ENCODE data around the gene TAOK1.

DNA sequence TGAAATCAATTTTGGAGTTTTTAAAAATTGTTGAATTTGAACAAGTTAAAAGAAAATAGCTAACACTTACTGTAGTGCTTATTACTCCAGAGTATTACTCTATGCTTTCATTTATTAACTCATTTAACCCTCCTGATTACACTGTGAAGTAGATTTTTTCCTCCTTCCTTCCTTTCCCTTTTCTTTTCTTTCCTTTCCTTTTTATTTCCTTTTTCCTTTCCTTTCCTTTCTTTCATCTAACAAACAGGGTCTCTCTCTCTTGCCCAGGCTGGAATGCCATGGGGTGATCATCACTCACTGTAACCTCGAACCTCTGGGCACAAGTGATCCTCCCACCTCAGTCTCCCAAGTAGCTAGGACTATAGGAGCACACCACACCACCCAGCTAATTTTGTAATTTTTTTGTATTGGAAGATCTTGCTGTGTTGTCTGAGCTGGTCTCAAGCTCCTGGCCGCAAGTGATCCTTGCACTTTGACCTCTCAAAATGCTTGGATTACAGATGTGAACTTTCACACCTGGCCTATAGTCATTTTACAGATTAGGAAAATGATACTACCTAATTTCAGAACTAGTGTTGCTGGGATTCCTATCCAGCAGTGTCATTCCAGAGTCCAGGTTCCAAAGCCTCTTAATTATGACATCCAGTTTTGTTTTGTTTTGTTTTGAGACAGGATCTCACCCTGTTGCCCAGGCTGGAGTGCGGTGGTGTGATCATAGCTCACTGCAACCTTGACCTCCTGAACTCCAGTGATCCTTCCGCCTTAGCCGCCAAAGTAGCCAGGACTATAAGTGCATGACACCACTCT, 59.9 kb downstream of the TAOK1 start:
- TF ChIP-seq EZH2phosphoT487 (IDR thresholded peaks at IDR 0.05; ENCODE audit: low read depth, severe bottlenecking, unreplicated experiment), result no peak
- TF ChIP-seq, protein P1, sequence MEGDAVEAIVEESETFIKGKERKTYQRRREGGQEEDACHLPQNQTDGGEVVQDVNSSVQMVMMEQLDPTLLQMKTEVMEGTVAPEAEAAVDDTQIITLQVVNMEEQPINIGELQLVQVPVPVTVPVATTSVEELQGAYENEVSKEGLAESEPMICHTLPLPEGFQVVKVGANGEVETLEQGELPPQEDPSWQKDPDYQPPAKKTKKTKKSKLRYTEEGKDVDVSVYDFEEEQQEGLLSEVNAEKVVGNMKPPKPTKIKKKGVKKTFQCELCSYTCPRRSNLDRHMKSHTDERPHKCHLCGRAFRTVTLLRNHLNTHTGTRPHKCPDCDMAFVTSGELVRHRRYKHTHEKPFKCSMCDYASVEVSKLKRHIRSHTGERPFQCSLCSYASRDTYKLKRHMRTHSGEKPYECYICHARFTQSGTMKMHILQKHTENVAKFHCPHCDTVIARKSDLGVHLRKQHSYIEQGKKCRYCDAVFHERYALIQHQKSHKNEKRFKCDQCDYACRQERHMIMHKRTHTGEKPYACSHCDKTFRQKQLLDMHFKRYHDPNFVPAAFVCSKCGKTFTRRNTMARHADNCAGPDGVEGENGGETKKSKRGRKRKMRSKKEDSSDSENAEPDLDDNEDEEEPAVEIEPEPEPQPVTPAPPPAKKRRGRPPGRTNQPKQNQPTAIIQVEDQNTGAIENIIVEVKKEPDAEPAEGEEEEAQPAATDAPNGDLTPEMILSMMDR (IDR thresholded peaks at IDR 0.05; ENCODE audit: poor library complexity), result no peak

Measured in hepatocyte (in vitro differentiated cells).